ENCODE data around the gene COX15.
"Not testable (repeated sequence)": the region's sequence is repeated elsewhere in the genome, so short reads cannot be mapped to it uniquely, and the experiment has no call there.

Gene COX15

GRCh38 chr10:99740260-99740659 lies 8.3 kb upstream of the COX15 start:
- no peak for DNase-seq

- DNase-seq: not testable (repeated sequence)
Observed at GRCh38 chr10:99734111-99734510, 2.2 kb upstream of the COX15 start.

- no peak for DNase-seq
Observed at GRCh38 chr10:99733366-99733765, 1.4 kb upstream of the COX15 start.

GRCh38 chr10:99731306-99732032 lies 458 bp downstream of the COX15 start:
- DNase-seq: peak; percentile 28

GRCh38 chr10:99730026-99730425 lies 1.9 kb downstream of the COX15 start:
- no peak for DNase-seq

GRCh38 chr10:99720387-99720786 lies 11.5 kb downstream of the COX15 start:
- no peak for DNase-seq

GRCh38 chr10:99714446-99714845 lies 17.5 kb downstream of the COX15 start:
- DNase-seq: no peak

- no peak for DNase-seq
Observed at GRCh38 chr10:99711129-99711719, 20.7 kb downstream of the COX15 start.

- DNase-seq: no peak
Observed at GRCh38 chr10:99709480-99710229, 22.3 kb downstream of the COX15 start.

GRCh38 chr10:99708428-99709012 lies 23.4 kb downstream of the COX15 start:
- no peak for DNase-seq

- no peak for DNase-seq
Observed at GRCh38 chr10:99700649-99701048, 31.3 kb downstream of the COX15 start.

- DNase-seq: no peak
Observed at GRCh38 chr10:99698504-99699080, 33.3 kb downstream of the COX15 start.

GRCh38 chr10:99695761-99696160 lies 36.2 kb downstream of the COX15 start:
- no peak for DNase-seq

- no peak for DNase-seq
Observed at GRCh38 chr10:99693933-99694583, 37.9 kb downstream of the COX15 start.

- DNase-seq: no peak
Observed at GRCh38 chr10:99689461-99689860, 42.5 kb downstream of the COX15 start.

- DNase-seq: no peak
Observed at GRCh38 chr10:99685597-99685967, 46.3 kb downstream of the COX15 start.

- no peak for DNase-seq
Observed at GRCh38 chr10:99682752-99683151, 49.2 kb downstream of the COX15 start.

Data from NCI-H748 treated with DMSO at 0.1 percent for 48 hours (cell line).